ENCODE results near the gene NCAPG2. TPM values are rescaled to one million over a fixed set of nuclear protein-coding genes. Genes with fewer than 3 reads are reported as not detected.

NCAPG2 gene
- total and polyA plus RNA-seq, 2 experiments from 2014 or later, result 15.6 to 17.3 TPM

DNA sequence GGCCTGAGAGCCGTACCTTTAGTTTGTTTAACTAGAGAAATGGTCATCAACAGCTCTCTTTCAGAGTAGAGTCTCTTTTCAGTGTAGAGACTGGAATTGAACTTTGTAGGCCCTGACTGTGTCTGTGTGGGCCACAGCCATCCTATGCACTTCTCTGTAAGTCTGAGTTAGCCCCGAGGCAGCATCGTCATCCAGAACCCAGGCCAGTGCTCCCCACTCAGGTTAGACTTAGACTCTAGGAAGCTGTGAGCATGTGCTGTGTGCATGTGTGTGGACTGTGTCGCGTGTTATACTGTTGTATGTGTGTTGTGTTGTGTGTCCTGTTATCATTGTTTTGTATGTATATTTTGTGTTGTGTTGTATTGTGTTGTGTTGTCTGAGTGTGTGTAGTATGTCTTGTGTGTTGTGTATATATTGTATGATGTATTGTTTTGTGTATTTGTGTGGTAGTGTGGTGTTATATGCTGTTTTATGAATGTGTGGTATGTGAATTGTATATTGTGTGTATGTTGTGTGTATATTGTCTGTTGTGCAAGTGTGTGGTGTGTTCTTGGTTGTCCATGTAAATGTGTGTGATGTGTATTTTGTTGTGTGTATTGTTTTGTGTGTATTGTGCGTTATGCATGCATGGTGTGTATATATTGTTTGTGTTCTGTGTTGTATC lies 18.1 kb upstream of the NCAPG2 start:
- no peaks in the 10 kb centered on the region for H3F3A ChIP-seq (ENCODE audit: insufficient read depth)
- 76 to 83% methylated on average over 6 of the region's 6 CpGs for WGBS, 2 experiments (ENCODE audit: low coverage in 1 of 2, low lambda C conversion rate in 2 of 2, missing lambda C conversion rate in 2 of 2)
- H3K4me2 ChIP-seq (ENCODE audit: unreplicated experiment), result no peak overlapping the region
- H3K9me3 ChIP-seq (ENCODE audit: low read depth), result no peaks in the 10 kb centered on the region
- no peaks in the 10 kb centered on the region for H3K36me3 ChIP-seq (ENCODE audit: low read depth)
- H3K9ac ChIP-seq, result no peak overlapping the region
- H3K79me2 ChIP-seq (ENCODE audit: insufficient read depth), result no peaks in the 10 kb centered on the region
- H3K27me3 ChIP-seq (replicated peaks; ENCODE audit: insufficient read depth), result no peaks in the 10 kb centered on the region
- no peak overlapping the region for H3K4me3 ChIP-seq
- no peak for DNase-seq
- TF ChIP-seq EZH2phosphoT487 (IDR thresholded peaks at IDR 0.05; ENCODE audit: insufficient read depth, low read depth) (no peak), EZH2 (IDR thresholded peaks at IDR 0.05; ENCODE audit: insufficient read depth, poor library complexity, severe bottlenecking) (no peak)
- no peaks in the 10 kb centered on the region for H3K9me2 ChIP-seq (ENCODE audit: insufficient read depth)
- no peaks in the 10 kb centered on the region for H3K4me1 ChIP-seq (ENCODE audit: insufficient read depth)
- H2AFZ ChIP-seq, result no peak overlapping the region
- no peak overlapping the region for H3K27ac ChIP-seq
- H4K20me1 ChIP-seq (ENCODE audit: insufficient read depth), result no peaks in the 10 kb centered on the region
- in situ Hi-C loops (cut with MboI), result no loop called here

DNA sequence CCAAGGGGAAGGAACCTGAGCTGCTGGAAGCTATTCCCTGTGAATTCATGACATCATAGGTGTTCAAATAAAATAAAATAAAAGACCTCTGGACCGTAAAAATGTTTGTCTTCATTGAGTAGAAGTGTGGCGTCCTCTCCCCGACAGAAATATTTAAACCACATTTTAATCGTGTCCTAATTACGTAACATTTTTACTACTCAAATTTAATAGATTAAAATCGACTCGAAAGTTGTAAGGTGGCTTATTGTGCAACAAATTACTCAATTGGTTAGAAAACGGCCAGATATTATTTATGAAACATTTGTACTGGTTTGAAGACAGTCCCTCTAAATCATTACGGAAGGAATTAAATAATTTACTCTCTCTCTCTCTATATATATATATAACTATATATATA lies 15.5 kb upstream of the NCAPG2 start:
- in situ Hi-C loops (cut with MboI), result no loop called here
- no peak overlapping the region for H3K4me2 ChIP-seq (ENCODE audit: unreplicated experiment)

DNA sequence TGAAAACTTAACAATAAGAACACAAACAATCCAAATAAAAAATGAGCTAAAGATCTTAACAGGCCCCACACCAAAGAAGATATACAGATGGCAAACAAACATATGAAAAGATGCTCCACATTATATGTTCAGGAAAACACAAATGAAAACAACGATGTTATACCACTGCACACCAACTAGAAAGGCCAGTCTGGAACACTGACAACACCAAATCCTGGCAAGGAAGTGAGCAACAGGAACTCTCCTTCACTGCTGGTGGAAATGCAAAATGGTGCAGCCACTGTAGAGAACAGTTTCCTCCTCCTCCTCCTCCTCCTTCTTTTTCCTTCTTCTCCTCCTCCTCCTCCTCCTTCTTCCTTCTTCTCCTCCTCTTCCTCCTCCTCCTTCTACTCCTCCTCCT lies 12.2 kb upstream of the NCAPG2 start:
- H3K4me1 ChIP-seq (ENCODE audit: insufficient read depth), result no peaks in the 10 kb centered on the region
- no peaks in the 10 kb centered on the region for H3K27me3 ChIP-seq (replicated peaks; ENCODE audit: insufficient read depth)
- H3K9me2 ChIP-seq (ENCODE audit: insufficient read depth), result no peaks in the 10 kb centered on the region
- no peak overlapping the region for H3K4me2 ChIP-seq (ENCODE audit: unreplicated experiment)
- H3K4me3 ChIP-seq, result no peak overlapping the region
- in situ Hi-C loops (cut with MboI), result no loop called here
- TF ChIP-seq EZH2phosphoT487 (IDR thresholded peaks at IDR 0.05; ENCODE audit: insufficient read depth, low read depth) (no peak), EZH2 (IDR thresholded peaks at IDR 0.05; ENCODE audit: insufficient read depth, poor library complexity, severe bottlenecking) (no peak)
- H3K9ac ChIP-seq, result no peak overlapping the region
- H3K9me3 ChIP-seq (ENCODE audit: low read depth), result no peaks in the 10 kb centered on the region
- no peak overlapping the region for H3K27ac ChIP-seq
- no peaks in the 10 kb centered on the region for H3K79me2 ChIP-seq (ENCODE audit: insufficient read depth)
- WGBS, 2 experiments (ENCODE audit: low coverage in 1 of 2, low lambda C conversion rate in 2 of 2, missing lambda C conversion rate in 2 of 2), result 41 to 64% methylated on average over 1 of the region's 1 CpG
- H2AFZ ChIP-seq, result no peak overlapping the region
- DNase-seq, result no peak
- no peaks in the 10 kb centered on the region for H4K20me1 ChIP-seq (ENCODE audit: insufficient read depth)
- H3F3A ChIP-seq (ENCODE audit: insufficient read depth), result no peaks in the 10 kb centered on the region
- no peaks in the 10 kb centered on the region for H3K36me3 ChIP-seq (ENCODE audit: low read depth)

More for the DNA sequence above, 15.5 kb upstream of the NCAPG2 start:
- DNase-seq, result no peak
- Histone ChIP-seq H3K9me3 (ENCODE audit: low read depth) (no peaks in the 10 kb centered on the region), H3K27me3 (replicated peaks; ENCODE audit: insufficient read depth) (no peaks in the 10 kb centered on the region), H3F3A (ENCODE audit: insufficient read depth) (no peaks in the 10 kb centered on the region), H3K9me2 (ENCODE audit: insufficient read depth) (no peaks in the 10 kb centered on the region), H4K20me1 (ENCODE audit: insufficient read depth) (no peaks in the 10 kb centered on the region), H3K9ac (no peak overlapping the region), H3K27ac (no peak overlapping the region), H3K79me2 (ENCODE audit: insufficient read depth) (no peaks in the 10 kb centered on the region), H2AFZ (no peak overlapping the region), H3K36me3 (ENCODE audit: low read depth) (no peaks in the 10 kb centered on the region), H3K4me3 (no peak overlapping the region), H3K4me1 (ENCODE audit: insufficient read depth) (no peaks in the 10 kb centered on the region)
- 77 to 78% methylated on average over 9 of the region's 9 CpGs for WGBS, 2 experiments (ENCODE audit: low coverage in 1 of 2, low lambda C conversion rate in 2 of 2, missing lambda C conversion rate in 2 of 2)
- TF ChIP-seq EZH2phosphoT487 (IDR thresholded peaks at IDR 0.05; ENCODE audit: insufficient read depth, low read depth), result no peak
- TF ChIP-seq EZH2 (IDR thresholded peaks at IDR 0.05; ENCODE audit: insufficient read depth, poor library complexity, severe bottlenecking), result no peak

DNA sequence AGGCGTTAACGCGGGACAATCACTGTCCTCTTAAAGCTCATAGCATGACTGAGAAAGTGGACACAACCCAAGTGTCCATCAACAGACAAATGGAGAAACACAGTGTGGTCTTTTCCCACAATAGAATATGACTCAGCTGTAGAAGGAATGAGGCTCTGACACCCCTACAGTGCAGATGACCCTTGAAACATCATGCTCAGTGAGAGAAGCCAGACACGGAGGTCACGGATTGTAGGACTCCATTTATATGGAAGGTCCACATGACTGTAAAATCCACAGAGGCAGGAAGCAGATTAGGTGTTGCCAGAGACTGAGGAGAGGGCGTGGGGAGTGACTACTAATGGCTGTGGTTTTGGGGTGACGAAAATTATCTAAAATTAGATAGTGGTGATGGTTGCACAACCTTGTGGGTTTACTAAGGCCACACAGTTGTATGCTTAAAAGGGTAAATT lies 6.1 kb upstream of the NCAPG2 start:
- Histone ChIP-seq H3F3A (ENCODE audit: insufficient read depth) (no peaks in the 10 kb centered on the region), H3K27me3 (replicated peaks; ENCODE audit: insufficient read depth) (no peaks in the 10 kb centered on the region), H3K4me3 (no peak overlapping the region), H3K4me2 (ENCODE audit: unreplicated experiment) (no peak overlapping the region), H3K27ac (no peak overlapping the region), H3K9me2 (ENCODE audit: insufficient read depth) (no peaks in the 10 kb centered on the region), H3K4me1 (ENCODE audit: insufficient read depth) (peaks cover 13% of the 10 kb centered on the region), H4K20me1 (ENCODE audit: insufficient read depth) (no peaks in the 10 kb centered on the region), H3K36me3 (ENCODE audit: low read depth) (no peaks in the 10 kb centered on the region), H3K79me2 (ENCODE audit: insufficient read depth) (no peaks in the 10 kb centered on the region), H2AFZ (0 out of 2 replicates have a peak overlapping the region, but pooled peaks have one; percentile 52), H3K9me3 (ENCODE audit: low read depth) (no peaks in the 10 kb centered on the region), H3K9ac (no peak overlapping the region)
- in situ Hi-C loops (cut with MboI), result no loop called here
- WGBS, 2 experiments (ENCODE audit: low coverage in 1 of 2, low lambda C conversion rate in 2 of 2, missing lambda C conversion rate in 2 of 2), result 66 to 71% methylated on average over 7 of the region's 7 CpGs
- TF ChIP-seq EZH2phosphoT487 (IDR thresholded peaks at IDR 0.05; ENCODE audit: insufficient read depth, low read depth), result no peak
- no peak for TF ChIP-seq EZH2 (IDR thresholded peaks at IDR 0.05; ENCODE audit: insufficient read depth, poor library complexity, severe bottlenecking)
- peak; percentile 76 for DNase-seq
